ENCODE data around the gene PPP1CB.

PPP1CB gene

DNA sequence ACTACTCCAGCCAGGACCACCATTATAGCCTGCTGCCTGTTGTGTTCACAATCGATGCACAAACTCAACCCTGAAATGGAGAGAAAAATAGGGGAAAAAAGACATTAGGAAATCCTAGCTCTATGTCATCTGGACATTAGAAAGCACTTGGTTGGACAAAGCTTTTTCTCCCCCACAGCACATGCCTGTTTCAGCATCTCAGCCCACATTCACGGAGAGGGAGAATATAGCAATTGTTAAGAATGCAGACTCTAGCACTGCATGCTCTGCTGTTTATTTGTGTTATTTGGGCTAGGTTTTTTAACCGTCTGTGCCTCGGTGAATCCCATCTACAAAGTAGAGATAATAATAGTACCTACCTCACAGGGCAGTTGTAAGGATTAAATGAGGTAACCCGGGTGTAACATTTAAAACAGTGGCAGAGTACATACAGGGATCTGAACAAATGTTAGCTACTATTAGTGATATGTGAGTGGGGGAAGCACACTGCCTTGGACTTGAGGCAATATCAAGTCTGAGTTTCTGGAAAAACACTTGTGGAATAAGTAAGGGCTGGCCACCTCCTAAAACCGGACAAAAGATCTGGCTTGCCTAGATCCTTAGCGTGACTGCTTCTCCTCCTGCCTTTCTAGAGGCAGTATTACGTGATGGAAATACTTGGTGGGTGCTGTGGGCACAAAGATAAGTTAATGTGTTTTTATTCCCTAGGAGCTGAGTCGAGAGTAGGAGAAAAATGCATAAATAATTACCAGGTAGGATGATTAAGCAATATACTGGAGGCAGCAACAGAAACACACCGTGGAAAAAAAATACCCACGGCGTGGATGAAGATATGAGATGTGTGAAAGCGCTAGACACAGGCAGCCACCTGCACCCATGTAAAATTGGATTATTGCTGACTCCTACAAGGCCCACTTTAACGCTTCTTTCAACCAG lies 1.0 kb upstream of the PPP1CB start:
- Histone ChIP-seq H3K36me3 (peaks cover 6% of the 10 kb centered on the region), H3K4me3 (ENCODE audit: low read depth, low read length) (peak overlapping the region; percentile 62), H3K27ac (peak overlapping the region; percentile 95), H3K27me3 (ENCODE audit: insufficient read depth, low read depth, severe bottlenecking) (no peaks in the 10 kb centered on the region), H3K9me3 (ENCODE audit: severe bottlenecking) (no peaks in the 10 kb centered on the region)
- peak; percentile 30 for DNase-seq
- TF ChIP-seq, protein P1, sequence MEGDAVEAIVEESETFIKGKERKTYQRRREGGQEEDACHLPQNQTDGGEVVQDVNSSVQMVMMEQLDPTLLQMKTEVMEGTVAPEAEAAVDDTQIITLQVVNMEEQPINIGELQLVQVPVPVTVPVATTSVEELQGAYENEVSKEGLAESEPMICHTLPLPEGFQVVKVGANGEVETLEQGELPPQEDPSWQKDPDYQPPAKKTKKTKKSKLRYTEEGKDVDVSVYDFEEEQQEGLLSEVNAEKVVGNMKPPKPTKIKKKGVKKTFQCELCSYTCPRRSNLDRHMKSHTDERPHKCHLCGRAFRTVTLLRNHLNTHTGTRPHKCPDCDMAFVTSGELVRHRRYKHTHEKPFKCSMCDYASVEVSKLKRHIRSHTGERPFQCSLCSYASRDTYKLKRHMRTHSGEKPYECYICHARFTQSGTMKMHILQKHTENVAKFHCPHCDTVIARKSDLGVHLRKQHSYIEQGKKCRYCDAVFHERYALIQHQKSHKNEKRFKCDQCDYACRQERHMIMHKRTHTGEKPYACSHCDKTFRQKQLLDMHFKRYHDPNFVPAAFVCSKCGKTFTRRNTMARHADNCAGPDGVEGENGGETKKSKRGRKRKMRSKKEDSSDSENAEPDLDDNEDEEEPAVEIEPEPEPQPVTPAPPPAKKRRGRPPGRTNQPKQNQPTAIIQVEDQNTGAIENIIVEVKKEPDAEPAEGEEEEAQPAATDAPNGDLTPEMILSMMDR (IDR thresholded peaks at IDR 0.05; ENCODE audit: low read depth, low read length): no peak

DNA sequence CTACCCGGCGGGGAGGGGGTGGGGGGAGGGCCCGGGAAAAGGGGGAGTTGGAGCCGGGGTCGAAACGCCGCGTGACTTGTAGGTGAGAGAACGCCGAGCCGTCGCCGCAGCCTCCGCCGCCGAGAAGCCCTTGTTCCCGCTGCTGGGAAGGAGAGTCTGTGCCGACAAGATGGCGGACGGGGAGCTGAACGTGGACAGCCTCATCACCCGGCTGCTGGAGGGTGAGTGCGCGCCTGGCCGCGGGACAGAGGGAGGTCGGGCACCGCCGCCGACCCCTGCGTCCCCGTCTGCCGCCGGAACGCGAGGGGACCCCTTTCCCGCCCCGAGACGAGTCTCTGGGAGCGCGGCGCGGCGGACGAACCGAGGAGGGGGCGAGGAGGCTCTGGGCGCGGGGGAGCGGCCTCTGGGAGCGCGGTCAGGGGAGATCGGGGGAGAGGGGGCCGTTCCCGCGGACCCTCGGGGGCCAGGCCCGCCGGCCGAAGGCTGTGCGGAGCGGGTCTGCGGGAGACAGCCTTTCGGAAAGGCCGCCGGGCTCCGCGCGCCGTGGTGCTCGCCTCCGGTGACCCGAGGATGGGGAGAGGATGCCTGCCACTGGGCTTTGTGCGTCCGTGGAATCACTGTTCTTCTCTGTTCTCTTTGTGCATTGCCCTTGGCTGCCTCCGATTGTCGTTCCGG lies 463 bp downstream of the PPP1CB start:
- TF ChIP-seq, protein P1 (IDR thresholded peaks at IDR 0.05; ENCODE audit: low read depth, low read length): no peak
- Histone ChIP-seq H3K9me3 (ENCODE audit: severe bottlenecking) (no peaks in the 10 kb centered on the region), H3K4me3 (ENCODE audit: low read depth, low read length) (peak overlapping the region; percentile 95), H3K27me3 (ENCODE audit: insufficient read depth, low read depth, severe bottlenecking) (no peaks in the 10 kb centered on the region), H3K27ac (peak overlapping the region; percentile 95), H3K36me3 (peaks cover 6% of the 10 kb centered on the region)
- DNase-seq: peak; percentile 34

GRCh38 chr2:28752631-28753376 lies 1.2 kb downstream of the PPP1CB start:
- Histone ChIP-seq H3K36me3 (peaks cover 6% of the 10 kb centered on the region), H3K9me3 (ENCODE audit: severe bottlenecking) (no peaks in the 10 kb centered on the region), H3K4me3 (ENCODE audit: low read depth, low read length) (peak overlapping the region; percentile 95), H3K27me3 (ENCODE audit: insufficient read depth, low read depth, severe bottlenecking) (no peaks in the 10 kb centered on the region), H3K27ac (peak overlapping the region; percentile 95)
- no peak for DNase-seq
- TF ChIP-seq, protein P1 (IDR thresholded peaks at IDR 0.05; ENCODE audit: low read depth, low read length): no peak

GRCh38 chr2:28754321-28754720 lies 2.7 kb downstream of the PPP1CB start:
- Histone ChIP-seq H3K27ac (no peak overlapping the region), H3K4me3 (ENCODE audit: low read depth, low read length) (no peak overlapping the region)

DNA sequence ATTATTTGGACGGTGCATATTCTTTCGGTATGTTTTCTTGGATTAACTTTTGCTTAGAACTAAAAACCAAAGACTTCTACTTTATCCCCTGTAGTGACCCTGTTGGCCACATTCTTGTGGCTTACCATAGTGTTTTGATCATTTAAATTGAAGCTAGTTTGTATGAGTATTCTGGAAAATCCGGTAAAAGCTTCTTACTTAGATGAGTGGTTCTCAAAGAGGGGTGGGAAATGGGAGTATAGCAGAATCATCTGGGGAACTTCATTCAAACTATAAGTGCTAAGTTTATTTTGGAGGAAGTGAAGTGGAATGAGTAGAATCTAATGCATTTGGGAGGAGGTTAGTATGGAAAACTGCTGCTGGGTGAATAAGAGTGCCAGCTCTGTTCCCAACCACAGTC lies 3.8 kb downstream of the PPP1CB start:
- TF ChIP-seq, protein P1 (IDR thresholded peaks at IDR 0.05; ENCODE audit: low read depth, low read length): no peak
- Histone ChIP-seq H3K27ac (no peak overlapping the region), H3K27me3 (ENCODE audit: insufficient read depth, low read depth, severe bottlenecking) (no peaks in the 10 kb centered on the region), H3K4me3 (ENCODE audit: low read depth, low read length) (no peak overlapping the region), H3K36me3 (peaks cover 18% of the 10 kb centered on the region), H3K9me3 (ENCODE audit: severe bottlenecking) (no peaks in the 10 kb centered on the region)
- DNase-seq: no peak

More at GRCh38 chr2:28754321-28754720, 2.7 kb downstream of the PPP1CB start:
- Histone ChIP-seq H3K36me3 (peaks cover 10% of the 10 kb centered on the region), H3K27me3 (ENCODE audit: insufficient read depth, low read depth, severe bottlenecking) (no peaks in the 10 kb centered on the region), H3K9me3 (ENCODE audit: severe bottlenecking) (no peaks in the 10 kb centered on the region)
- TF ChIP-seq, protein P1 (IDR thresholded peaks at IDR 0.05; ENCODE audit: low read depth, low read length): no peak
- no peak for DNase-seq

All from WERI-Rb-1 (cell line).